BE2C (cell line): ENCODE results near the gene PIN1.

ENCODE experiments used
- DNase-seq: peaks from one replicate; pipeline ENCODE4 v3.0.0-alpha.2; 2020
- H3K27me3 ChIP-seq: fragments of 250-450 bp; sonication (Bioruptor Pico); 2 replicates; pipeline ENCODE4 v1.5.1; 2020; ENCODE audit warnings: mild to moderate bottlenecking
- H3K36me3 ChIP-seq: fragments of 250-450 bp; sonication (Bioruptor Pico); 2 replicates; pipeline ENCODE4 v1.5.1; 2020; ENCODE audit warnings: mild to moderate bottlenecking
- H3K4me1 ChIP-seq: fragments of 250-450 bp; sonication (Bioruptor Pico); 2 replicates; pipeline ENCODE4 v1.5.1; 2020
- H3K4me3 ChIP-seq: 2 replicates; pipeline ENCODE4 v1.5.1; 2011; ENCODE audit warnings: low read depth, low read length
- H3K9me3 ChIP-seq: fragments of 250-450 bp; sonication (Bioruptor Pico); 2 replicates; pipeline ENCODE4 v1.5.1; 2020
- TF ChIP-seq, protein P1 (sequence below): IDR thresholded peaks from 2 replicates; pipeline ENCODE4 v1.5.1; 2012; ENCODE audit warnings: mild to moderate bottlenecking, low read depth, low read length

The PIN1 gene

GRCh38 chr19:9856609-9857008 is 21.5 kb downstream of the PIN1 start:
- H3K4me1 ChIP-seq: no peaks in the 10 kb centered on the region
- no peak for DNase-seq
- H3K4me3 ChIP-seq: no peak overlapping the region
- TF ChIP-seq, protein P1, sequence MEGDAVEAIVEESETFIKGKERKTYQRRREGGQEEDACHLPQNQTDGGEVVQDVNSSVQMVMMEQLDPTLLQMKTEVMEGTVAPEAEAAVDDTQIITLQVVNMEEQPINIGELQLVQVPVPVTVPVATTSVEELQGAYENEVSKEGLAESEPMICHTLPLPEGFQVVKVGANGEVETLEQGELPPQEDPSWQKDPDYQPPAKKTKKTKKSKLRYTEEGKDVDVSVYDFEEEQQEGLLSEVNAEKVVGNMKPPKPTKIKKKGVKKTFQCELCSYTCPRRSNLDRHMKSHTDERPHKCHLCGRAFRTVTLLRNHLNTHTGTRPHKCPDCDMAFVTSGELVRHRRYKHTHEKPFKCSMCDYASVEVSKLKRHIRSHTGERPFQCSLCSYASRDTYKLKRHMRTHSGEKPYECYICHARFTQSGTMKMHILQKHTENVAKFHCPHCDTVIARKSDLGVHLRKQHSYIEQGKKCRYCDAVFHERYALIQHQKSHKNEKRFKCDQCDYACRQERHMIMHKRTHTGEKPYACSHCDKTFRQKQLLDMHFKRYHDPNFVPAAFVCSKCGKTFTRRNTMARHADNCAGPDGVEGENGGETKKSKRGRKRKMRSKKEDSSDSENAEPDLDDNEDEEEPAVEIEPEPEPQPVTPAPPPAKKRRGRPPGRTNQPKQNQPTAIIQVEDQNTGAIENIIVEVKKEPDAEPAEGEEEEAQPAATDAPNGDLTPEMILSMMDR: no peak
- H3K9me3 ChIP-seq: no peaks in the 10 kb centered on the region
- H3K27me3 ChIP-seq: no peaks in the 10 kb centered on the region
- no peaks in the 10 kb centered on the region for H3K36me3 ChIP-seq

GRCh38 chr19:9857076-9857721 is 22.1 kb downstream of the PIN1 start:
- no peaks in the 10 kb centered on the region for H3K27me3 ChIP-seq
- H3K4me1 ChIP-seq: no peaks in the 10 kb centered on the region
- no peak overlapping the region for H3K4me3 ChIP-seq
- DNase-seq: no peak
- H3K9me3 ChIP-seq: no peaks in the 10 kb centered on the region
- no peaks in the 10 kb centered on the region for H3K36me3 ChIP-seq
- TF ChIP-seq, protein P1: no peak

GRCh38 chr19:9857920-9858746 is 23.0 kb downstream of the PIN1 start:
- DNase-seq: no peak
- no peaks in the 10 kb centered on the region for H3K4me1 ChIP-seq
- no peaks in the 10 kb centered on the region for H3K9me3 ChIP-seq
- no peaks in the 10 kb centered on the region for H3K27me3 ChIP-seq
- H3K4me3 ChIP-seq: no peak overlapping the region
- TF ChIP-seq, protein P1: no peak
- no peaks in the 10 kb centered on the region for H3K36me3 ChIP-seq

DNA sequence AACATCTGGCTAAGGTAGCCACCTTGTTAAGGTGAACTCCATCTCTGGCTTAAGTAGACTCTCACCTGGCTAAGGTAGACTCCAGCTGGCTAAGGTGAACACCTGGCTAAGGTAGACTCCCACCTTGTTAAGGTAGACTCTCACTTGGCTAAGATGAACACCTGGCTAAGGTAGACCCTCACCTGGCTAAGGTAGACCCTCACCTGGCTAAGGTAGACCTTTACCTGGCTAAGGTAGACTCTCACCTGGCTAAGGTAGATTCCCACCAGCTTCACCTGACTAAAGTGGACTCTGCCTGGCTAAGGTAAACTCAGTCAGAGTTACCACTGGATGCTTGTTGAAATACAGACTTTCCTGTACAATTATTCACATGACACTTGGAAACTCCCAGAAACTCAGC is 23.6 kb downstream of the PIN1 start:
- TF ChIP-seq, protein P1: no peak
- Histone ChIP-seq H3K9me3 (no peaks in the 10 kb centered on the region), H3K4me3 (no peak overlapping the region), H3K4me1 (no peaks in the 10 kb centered on the region), H3K27me3 (no peaks in the 10 kb centered on the region), H3K36me3 (no peaks in the 10 kb centered on the region)
- no peak for DNase-seq

- DNase-seq: no peak
- TF ChIP-seq, protein P1: no peak
- no peaks in the 10 kb centered on the region for H3K27me3 ChIP-seq
- no peaks in the 10 kb centered on the region for H3K4me1 ChIP-seq
- no peaks in the 10 kb centered on the region for H3K36me3 ChIP-seq
- H3K9me3 ChIP-seq: no peaks in the 10 kb centered on the region
- no peak overlapping the region for H3K4me3 ChIP-seq
Observed at GRCh38 chr19:9860407-9860806, 25.3 kb downstream of the PIN1 start.

DNA sequence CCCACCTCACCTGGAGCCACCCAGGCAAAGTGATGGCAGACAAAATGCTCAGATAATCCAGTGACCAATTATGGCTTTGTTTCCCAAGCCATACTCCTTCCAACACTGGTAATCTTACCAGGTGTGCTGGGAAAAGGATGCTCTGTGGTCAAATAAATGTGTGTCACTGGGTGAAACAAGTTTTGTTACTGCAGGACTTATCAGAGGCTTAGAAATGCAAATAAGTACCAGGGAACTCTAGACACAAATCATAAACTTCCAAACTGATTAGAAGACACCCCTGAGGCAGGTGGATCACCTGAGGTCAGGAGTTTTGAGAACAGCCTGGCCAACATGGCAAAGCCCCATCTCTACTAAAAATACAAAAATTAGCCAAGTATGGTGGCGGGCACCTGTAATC is 26.4 kb downstream of the PIN1 start:
- no peak for DNase-seq
- Histone ChIP-seq H3K4me1 (no peaks in the 10 kb centered on the region), H3K36me3 (no peaks in the 10 kb centered on the region), H3K27me3 (no peaks in the 10 kb centered on the region), H3K4me3 (no peak overlapping the region), H3K9me3 (no peaks in the 10 kb centered on the region)
- TF ChIP-seq, protein P1: no peak
